Measurements from ENCODE around the gene DYNLRB1. TPM values are rescaled to one million over a fixed set of nuclear protein-coding genes. Genes with fewer than 3 reads are reported as not detected.

DYNLRB1 gene
- total and polyA plus RNA-seq, 2 of the 13 experiments (the other 11 are each of a cell fraction or from before 2014, with no cell fraction given), result 140 to 244 TPM

DNA sequence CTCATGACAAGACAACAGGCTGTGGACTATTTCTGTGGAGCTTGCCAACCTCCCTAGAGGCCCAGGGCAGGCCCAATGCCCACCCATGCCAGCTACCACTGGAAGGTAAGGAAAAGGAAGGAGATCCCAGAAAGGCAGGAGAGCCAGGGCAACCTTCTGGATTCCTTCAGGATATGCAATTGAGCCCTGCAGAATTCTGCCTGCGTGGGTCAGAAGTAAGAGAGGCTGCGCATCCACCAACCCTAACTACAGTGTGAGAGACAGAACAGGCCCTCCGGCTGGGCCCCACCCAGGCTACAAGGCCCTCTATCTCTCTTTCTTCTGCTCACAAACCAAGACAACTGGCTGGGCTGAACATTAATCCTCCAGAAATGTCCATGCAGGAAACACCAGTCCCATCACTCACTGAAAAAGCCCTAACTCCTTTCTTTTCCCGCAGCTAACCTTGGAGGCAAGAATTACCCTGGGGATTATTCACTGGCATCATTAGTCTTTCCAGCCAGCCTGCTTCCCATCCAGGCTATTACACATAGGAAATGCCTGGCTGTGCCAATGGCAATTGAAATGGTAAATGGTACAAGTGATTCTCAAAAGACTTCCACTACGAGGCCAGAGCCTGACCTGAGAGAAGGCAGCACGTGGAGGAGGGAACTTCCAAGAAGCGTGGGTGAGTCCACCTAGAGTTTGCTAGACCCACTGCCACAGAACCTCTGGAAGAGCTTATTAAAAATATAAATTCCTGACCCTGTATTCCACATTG is 57.5 kb downstream of the DYNLRB1 start:
- no peak overlapping the region for H3K4me2 ChIP-seq (ENCODE audit: low read depth, low read length)
- DNase-seq (ENCODE audit: low spot score), result no peak
- no peak overlapping the region for H3K4me3 ChIP-seq (replicated peaks in 1 of 3; ENCODE audit: insufficient read depth in 1 of 3, low read depth in 2 of 3, low read length in 3 of 3)
- no peaks in the 10 kb centered on the region for H3K9me3 ChIP-seq (ENCODE audit: low read length)
- no TSS peak for BruUV-seq (replicated peaks)
- ATAC-seq, result no peak
- 91% methylated on average over 7 of the region's 7 CpGs for WGBS (ENCODE audit: low lambda C conversion rate)
- in situ Hi-C loops (cut with HindIII; ENCODE audit: extremely low pct_ligation_motif_present, low pct_unique_long_range_greater_than_20kb), result loop anchor here (10.0 kb wide), 1 partner anchor 201 kb away; no protein-coding TSS in a partner anchor
- FAIRE-seq, result no peak
- ChIA-PET CTCF (ENCODE audit: low intra/inter-chr PET ratio, low total read pairs) (no interaction called here), POLR2A (interaction anchor here (1.0 kb wide), 1 partner anchor 9 kb away, joined by 4 read pairs; no protein-coding TSS in a partner anchor)
- intact Hi-C loops (cut with micrococcal nuclease; ENCODE audit: unreplicated experiment), result no loop called here
- no peak overlapping the region for H3K9ac ChIP-seq (ENCODE audit: insufficient read depth, low read depth, low read length)
- TF ChIP-seq ZBTB2 (CRISPR knock-in tag; IDR thresholded peaks at IDR 0.05; ENCODE audit: low read depth) (no peak), TBX3 (IDR thresholded peaks at IDR 0.05; ENCODE audit: borderline replicate concordance) (no peak), TRIM24 (CRISPR knock-in tag; IDR thresholded peaks at IDR 0.05) (no peak), NFYB (CRISPR knock-in tag; IDR thresholded peaks at IDR 0.05) (no peak), ZNF30 (CRISPR knock-in tag; IDR thresholded peaks at IDR 0.05) (no peak)
- no peak overlapping the region for H2AFZ ChIP-seq (ENCODE audit: low read length)
- peaks cover 31 to 55% of the 10 kb centered on the region in 2 experiments for H3K36me3 ChIP-seq (replicated peaks in 1 of 2; ENCODE audit: control insufficient read depth in 1 of 2, insufficient read depth in 2 of 2, low read length in 2 of 2)
- H4K20me1 ChIP-seq (ENCODE audit: insufficient read depth, low read length), result no peaks in the 10 kb centered on the region
- H3K27ac ChIP-seq (ENCODE audit: extremely low read length, insufficient read depth, low read length), result no peak overlapping the region
- H3K79me2 ChIP-seq (ENCODE audit: insufficient read depth, low read length), result no peaks in the 10 kb centered on the region
- no peaks in the 10 kb centered on the region for H3K27me3 ChIP-seq (ENCODE audit: control insufficient read depth in 1 of 2, insufficient read depth in 2 of 2, low read length in 2 of 2)
- H3K4me1 ChIP-seq (ENCODE audit: insufficient read depth, low read length), result peaks cover under 1% of the 10 kb centered on the region; the same call in 1 of the 2 replicates

- intact Hi-C loops (cut with micrococcal nuclease; ENCODE audit: unreplicated experiment), result no loop called here
Observed at GRCh38 chr20:34574426-34574825, 58.2 kb downstream of the DYNLRB1 start.

More at GRCh38 chr20:34574426-34574825, 58.2 kb downstream of the DYNLRB1 start:
- Histone ChIP-seq H3K79me2 (ENCODE audit: insufficient read depth, low read length) (no peaks in the 10 kb centered on the region), H4K20me1 (ENCODE audit: insufficient read depth, low read length) (no peaks in the 10 kb centered on the region), H3K4me3 (replicated peaks in 1 of 3; ENCODE audit: insufficient read depth in 1 of 3, low read depth in 2 of 3, low read length in 3 of 3) (no peak overlapping the region), H3K27me3 (ENCODE audit: control insufficient read depth in 1 of 2, insufficient read depth in 2 of 2, low read length in 2 of 2) (no peaks in the 10 kb centered on the region), H3K27ac (ENCODE audit: extremely low read length, insufficient read depth, low read length) (no peak overlapping the region), H3K4me2 (ENCODE audit: low read depth, low read length) (no peak overlapping the region), H2AFZ (ENCODE audit: low read length) (no peak overlapping the region), H3K9ac (ENCODE audit: insufficient read depth, low read depth, low read length) (no peak overlapping the region), H3K36me3 (replicated peaks in 1 of 2; ENCODE audit: control insufficient read depth in 1 of 2, insufficient read depth in 2 of 2, low read length in 2 of 2) (peaks cover 29 to 58% of the 10 kb centered on the region in 2 experiments), H3K4me1 (ENCODE audit: insufficient read depth, low read length) (no peaks in the 10 kb centered on the region), H3K9me3 (ENCODE audit: low read length) (no peaks in the 10 kb centered on the region)
- TF ChIP-seq CCDC6 (CRISPR knock-in tag; IDR thresholded peaks at IDR 0.05), result no peak
- ATAC-seq (no peak; the same call in 2 of the 3 replicates), DNase-seq (ENCODE audit: low spot score) (no peak), FAIRE-seq (no peak)
- WGBS (ENCODE audit: low lambda C conversion rate), result 96% methylated on average over 5 of the region's 5 CpGs
- in situ Hi-C loops (cut with HindIII; ENCODE audit: extremely low pct_ligation_motif_present, low pct_unique_long_range_greater_than_20kb), result loop anchor here (10.0 kb wide), 1 partner anchor 200 kb away; no protein-coding TSS in a partner anchor
- BruUV-seq (replicated peaks), result no TSS peak
- CTCF ChIA-PET (ENCODE audit: low intra/inter-chr PET ratio, low total read pairs), result no interaction called here
- POLR2A ChIA-PET, result no interaction called here

All from HepG2 (cell line).